ENCODE measurements around the gene EIF2AK3.

EIF2AK3 gene

GRCh38 chr2:88540346-88540745, 86.9 kb downstream of the EIF2AK3 start:
- no peak for DNase-seq (ENCODE audit: low spot score)

GRCh38 chr2:88538362-88538917, 88.8 kb downstream of the EIF2AK3 start:
- no peak for DNase-seq (ENCODE audit: low spot score)

GRCh38 chr2:88537640-88538039, 89.6 kb downstream of the EIF2AK3 start:
- DNase-seq (ENCODE audit: low spot score), result no peak

GRCh38 chr2:88530081-88530480, 97.2 kb downstream of the EIF2AK3 start:
- DNase-seq (ENCODE audit: low spot score), result no peak

GRCh38 chr2:88521445-88522073, 105.7 kb downstream of the EIF2AK3 start:
- DNase-seq (ENCODE audit: low spot score), result no peak

GRCh38 chr2:88517759-88518201, 109.5 kb downstream of the EIF2AK3 start:
- DNase-seq (ENCODE audit: low spot score), result peak; percentile 62
